GM21390 (cell line): ENCODE measurements around the gene FBN3.
"Not testable (repeated sequence)": the region's sequence is repeated elsewhere in the genome, so short reads cannot be mapped to it uniquely, and the experiment has no call there.

ENCODE experiments used
- ATAC-seq: cut with Tn5 transposase; IDR thresholded peaks from one replicate; pipeline ENCODE4 v1.9.1; 2021; ENCODE audit not compliant: unreplicated experiment

FBN3 gene

DNA sequence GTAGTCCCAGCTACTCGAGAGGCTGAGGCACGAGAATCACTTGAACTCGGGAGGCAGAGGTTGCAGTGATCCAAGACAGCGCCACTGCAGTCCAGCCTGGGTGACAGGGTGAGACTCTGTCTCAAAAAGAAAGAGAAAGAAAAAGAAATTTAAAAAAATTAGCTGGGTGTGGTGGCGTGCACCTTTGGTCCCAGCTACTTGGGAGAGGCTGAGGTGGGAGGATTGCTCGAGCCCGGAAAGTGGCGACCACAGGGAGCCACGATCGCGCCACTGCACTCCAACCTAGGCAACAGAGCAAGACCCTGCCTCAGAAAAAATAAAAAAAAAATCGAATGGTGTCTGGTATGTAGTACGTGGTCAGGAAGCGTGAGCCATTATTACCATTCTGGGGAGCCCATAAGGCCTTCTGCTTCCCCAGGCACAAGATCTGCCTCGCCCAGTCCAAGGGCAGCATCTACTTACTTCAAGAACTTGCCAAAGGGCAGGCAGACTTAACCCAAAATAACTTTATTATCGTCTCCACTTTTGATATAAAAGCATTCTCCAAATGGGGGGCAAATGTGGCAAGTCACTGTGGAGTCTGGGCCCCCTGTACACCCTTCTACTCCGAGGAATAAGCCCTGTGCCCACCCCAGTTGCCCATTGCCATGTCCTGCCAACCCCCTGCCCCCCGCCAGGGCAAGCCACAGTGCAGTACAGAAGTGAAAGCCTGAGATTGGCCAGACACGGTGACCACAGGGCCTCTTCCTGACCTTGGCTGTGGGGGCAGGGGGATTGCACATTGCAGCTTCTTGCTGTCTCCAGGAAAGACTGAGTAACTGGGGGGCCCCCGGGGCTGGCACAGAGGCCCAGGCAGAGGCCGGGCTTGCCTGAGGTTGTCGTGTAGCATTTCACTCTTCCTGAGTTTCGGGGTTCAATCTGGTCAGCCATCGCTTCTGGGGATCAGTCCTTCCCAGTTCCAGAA, 84.2 kb downstream of the FBN3 start:
- no peak for ATAC-seq

DNA sequence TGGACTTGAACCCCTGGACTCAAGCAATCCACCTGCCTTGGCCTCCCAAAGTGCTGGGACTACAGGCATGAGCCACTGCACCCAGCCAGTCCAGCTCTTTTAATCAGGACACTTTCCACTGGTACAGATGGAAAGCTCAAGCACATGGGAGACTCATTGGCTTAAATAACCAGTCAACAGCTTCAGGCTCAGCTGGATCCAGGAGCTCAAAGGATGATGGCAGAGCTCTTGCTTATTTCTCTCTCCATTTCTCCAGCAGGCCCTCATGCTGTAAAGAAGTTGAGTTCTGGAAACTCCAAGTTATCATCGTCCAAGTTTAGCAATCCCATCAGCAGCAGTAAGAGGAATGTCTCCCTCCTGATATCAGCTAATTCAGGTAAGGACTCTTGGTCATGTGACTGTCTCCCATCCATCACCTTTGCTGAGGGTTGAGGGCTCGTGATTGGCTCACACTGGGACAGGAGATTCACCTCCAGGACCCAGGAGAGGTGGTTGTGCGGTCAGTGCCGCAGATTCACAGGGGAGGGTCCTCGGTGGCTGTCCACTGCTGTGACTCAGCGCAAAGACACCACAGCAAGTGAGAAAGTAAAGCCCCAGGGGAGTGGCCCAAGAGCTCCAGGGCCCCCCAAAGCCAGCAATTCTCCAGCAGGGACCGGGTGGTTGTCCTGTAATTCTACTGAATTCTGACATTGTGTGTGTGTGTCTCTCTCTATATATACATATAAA, 91.7 kb downstream of the FBN3 start:
- ATAC-seq, result no peak

DNA sequence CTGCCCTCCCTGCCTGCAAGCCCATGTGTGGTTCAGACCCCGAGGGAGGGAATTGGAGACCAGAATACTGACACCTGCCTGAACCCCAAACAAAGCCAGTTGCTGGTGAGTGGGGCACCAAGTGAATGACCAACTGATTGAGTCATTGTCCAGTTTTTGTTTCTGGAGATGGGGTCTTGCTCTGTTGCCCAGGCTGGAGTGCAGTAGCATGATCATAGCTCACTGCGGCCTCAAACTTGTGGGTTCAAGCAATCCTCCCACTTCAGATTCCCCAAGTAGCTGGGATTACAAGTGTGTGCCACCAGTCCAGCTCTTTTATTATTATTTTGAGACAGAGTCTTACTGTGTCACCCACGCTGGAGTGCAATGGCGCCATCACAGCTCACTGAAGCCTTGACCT, 92.9 kb downstream of the FBN3 start:
- no peak for ATAC-seq

DNA sequence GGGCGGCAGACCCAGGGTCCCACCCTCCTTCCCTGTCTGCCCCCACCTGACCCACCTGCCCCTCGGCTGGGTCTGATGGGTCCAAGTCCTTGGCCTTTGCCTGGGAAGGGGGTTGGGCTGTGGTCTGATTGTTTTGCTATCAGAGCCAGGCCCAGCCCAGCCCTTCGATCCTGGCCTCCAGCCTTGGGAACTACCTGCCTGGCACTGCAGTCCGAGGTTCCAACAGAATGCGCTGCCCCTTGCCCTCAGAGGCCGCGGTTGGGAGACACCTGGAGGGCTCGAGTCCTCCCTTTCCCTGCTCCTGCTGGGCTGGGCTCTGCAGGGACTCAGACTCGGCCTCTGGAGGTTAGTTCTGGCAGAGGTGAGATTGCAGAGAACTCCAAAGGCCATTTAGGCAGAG, 95.2 kb downstream of the FBN3 start:
- ATAC-seq, result no peak

DNA sequence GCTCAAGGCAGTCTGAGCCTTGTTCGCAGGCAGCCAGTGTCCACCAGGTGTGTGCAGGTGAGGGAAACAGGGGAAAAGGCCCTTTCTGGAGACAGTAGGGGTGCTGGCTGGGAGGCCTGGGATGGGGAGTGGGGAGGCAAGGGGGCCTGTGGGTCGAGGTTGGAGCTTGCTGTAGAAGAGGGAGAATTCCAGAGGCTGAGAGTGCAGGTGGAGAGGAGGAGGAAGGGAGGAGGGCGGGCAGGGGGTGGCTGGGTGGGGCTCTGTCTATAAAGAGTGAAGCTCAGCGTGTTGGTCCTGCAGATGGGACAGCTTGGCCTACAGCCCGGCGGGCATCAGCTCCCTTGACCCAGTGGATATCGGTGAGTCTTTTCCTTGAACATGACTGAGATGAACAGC, 96.9 kb downstream of the FBN3 start, which contains the start of gene CCL25:
Gene CCL25 (plus strand): TSS at position 297 of the 396 bp plus-strand sequence. CDS start 290 bp downstream, outside the sequence.
- ATAC-seq, result no peak

DNA sequence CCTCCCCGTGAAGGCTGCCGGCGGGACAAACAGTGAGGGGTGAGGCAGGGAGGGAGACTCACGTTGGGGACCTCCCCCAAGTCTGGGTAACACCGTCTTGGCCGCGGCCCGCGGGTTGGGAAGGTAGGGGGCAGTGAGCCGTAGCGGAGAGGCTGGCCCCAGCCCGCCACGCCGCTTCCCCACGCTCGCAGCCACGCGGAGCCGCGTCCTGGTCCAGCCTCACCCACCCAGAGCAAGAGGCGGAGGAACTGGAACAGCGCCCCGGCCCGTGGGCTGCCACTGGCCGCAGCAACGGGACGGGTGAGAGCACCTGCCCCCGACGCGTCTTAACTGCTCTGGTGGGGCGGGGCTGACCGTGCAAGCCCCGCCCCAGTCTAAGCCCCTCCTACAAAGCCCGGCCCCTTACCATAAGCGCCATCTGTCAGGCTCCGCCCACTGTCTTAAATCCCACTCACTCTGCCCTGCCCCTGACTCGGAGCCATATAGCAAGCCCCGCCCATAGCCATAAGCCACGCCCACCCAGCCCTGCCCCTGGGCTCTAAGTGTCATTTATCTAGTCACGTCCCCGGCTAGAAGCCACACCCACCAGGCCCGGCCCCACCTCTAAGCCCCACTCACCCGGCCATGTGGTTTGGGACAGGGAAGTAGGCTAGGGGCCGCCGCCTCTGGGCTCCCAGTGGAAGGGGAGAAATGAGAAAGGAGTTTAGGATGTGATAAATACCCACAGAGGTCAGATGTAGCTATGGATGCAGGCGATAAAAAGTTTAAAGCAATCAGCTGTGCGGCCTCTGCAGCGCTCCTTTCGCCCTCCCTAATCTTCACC, 98.9 kb downstream of the FBN3 start:
- peak; percentile 84 for ATAC-seq

DNA sequence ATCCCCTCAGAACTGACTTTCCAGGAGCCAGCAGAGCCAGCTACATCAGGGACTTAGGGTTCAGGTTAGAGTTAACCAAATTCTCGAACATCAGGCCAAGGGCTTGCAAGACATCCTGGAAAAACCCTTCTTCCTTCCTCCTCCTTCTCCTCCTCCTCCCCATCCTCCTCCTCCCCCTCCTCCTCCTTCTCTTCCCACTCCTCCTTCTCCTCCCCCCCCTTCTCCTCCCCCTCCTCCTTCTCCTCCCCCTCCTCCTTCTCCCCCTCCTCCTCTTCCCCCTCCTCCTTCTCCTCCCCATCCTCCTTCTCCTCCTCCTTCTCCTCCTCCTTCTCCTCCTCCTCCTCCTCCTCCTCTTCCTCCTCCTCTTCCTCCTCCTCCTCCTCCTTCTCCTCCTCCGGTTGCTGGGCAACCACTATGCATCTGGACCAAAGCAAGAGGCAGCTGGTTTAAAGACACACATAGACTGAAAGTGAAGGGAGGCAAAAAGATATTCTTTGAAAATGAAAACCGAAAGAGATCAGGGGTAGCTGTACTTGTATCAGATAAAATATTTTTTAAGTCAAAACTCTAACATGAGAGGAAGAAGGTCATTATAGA, 102.7 kb downstream of the FBN3 start:
- ATAC-seq, result no peak

DNA sequence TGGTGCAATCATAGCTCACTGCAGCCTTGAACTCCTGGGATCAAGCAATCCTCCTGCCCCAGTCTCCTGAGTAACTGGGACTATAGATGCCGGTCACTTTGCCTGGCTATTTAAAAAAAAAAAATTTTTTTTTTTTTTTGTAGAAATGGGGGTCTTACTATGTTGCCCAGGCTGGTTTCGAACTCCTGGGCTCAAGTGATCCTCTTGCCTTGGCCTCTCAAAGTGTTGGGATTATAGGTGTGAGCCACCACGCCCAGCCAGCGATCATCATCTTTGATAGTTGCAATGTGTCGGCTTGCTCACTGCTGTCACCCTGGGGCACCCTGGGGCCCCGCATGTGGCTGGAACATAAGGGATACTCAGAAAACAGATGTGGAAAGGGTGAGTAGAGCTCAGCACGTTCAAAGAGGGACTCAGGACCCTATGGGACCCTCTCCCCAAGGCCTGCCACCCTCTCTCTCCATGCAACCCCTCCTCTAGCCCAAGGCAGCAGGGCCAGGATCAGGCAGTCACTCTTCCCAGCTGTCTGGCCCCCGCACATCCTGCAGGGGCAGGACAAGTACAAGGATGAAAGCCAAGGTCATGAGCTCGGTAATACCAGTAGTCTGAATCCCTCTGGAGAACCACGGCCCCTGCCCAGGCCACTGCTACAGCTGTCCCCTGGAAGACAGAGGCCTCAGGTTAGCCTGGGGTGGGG, 103.4 kb downstream of the FBN3 start:
- ATAC-seq, result no peak

DNA sequence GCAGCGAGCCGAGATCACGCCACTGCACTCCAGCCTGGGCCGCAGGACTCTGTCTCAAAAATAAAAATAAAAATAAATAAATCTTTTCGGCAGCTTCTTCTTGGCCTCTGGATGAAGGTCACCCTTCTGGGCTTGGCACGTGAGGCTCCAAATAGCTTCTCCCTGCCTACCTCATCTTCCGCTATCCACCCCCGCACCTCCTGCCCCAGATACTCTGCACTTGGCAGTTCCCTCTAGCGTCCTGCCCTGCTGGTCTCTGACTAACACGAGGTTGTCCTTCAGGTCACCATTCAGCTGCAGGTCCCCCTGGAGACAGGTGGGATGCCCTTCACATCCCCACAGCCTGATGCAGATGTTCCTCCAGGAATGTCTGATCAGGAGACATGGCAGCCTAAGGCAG, 105.4 kb downstream of the FBN3 start:
- ATAC-seq, result no peak

DNA sequence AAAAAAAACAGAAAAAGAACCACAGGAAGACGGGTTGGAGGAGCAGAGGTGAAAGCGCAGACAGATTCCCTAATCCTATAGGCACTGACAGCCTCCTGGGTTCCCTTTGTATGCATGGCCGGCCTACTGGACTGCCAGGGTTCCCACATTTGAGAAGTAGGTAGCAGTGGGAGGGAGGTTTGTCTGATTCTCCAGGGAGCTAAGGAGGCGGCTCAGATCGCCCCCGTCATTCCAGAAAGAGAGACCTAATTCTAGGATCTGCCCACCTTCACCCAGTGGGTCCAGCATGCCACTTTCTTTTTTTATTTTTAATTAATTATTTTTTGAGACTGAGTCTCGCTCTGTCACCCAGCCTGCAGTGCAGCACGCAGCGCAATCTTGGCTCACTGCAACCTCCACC, 106.5 kb downstream of the FBN3 start:
- ATAC-seq, result no peak

DNA sequence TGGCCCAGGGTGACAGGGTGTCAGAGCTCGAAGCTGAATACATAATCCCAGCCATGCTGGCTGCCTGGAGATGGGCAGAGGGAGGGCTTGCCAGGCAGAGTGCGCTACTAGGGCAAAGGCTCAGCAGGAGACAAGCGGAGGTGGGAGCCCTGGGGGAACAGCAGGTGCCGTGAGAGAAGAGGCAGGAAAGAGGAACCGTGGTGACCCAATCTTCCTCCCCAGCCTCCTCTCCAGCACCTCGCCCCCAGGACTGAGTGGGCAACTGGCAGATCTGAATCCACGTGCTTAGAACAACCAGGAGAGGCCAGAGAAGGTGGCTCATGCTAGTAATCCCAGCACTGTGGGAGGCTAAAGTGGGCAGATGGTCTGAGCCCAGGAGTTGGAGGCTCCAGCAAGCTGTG, 107.9 kb downstream of the FBN3 start:
- ATAC-seq, result no peak

DNA sequence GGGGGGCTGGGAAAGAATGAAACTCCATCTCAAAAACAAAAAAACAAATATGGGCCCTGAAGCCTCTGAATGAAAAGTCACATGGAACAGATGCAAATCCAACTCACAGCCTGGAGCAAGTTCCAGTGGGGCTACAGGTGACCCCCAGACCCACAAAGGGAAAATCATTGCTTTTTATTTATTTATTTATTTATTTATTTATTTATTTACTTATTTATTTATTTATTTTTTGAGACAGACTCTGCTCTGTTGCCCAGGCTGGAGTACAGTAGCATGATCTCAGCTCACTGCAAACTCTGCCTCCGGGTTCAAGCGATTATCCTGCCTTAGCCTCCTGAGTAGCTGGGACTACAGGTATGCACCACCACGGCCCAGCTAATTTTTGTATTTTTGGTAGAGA, 110.2 kb downstream of the FBN3 start:
- ATAC-seq, result no peak

DNA sequence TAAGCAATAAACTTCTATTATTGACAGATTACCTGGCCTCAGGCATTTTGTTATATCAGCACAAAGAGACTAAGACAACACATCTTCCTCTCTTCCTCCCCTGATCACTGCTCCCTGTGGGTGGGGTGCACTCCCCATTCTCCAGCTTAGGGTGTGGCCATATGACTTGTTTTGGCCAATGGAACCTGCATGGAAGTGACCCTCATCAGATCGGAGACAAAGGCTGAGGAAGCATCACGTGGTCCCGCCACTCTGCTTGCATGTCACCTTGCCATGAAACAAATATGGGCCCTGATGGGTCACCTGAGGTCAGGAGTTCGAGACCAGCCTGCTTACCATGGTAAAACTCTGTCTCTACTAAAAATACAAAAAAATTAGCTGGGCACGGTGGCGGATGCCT, 110.6 kb downstream of the FBN3 start:
- ATAC-seq, result no peak

DNA sequence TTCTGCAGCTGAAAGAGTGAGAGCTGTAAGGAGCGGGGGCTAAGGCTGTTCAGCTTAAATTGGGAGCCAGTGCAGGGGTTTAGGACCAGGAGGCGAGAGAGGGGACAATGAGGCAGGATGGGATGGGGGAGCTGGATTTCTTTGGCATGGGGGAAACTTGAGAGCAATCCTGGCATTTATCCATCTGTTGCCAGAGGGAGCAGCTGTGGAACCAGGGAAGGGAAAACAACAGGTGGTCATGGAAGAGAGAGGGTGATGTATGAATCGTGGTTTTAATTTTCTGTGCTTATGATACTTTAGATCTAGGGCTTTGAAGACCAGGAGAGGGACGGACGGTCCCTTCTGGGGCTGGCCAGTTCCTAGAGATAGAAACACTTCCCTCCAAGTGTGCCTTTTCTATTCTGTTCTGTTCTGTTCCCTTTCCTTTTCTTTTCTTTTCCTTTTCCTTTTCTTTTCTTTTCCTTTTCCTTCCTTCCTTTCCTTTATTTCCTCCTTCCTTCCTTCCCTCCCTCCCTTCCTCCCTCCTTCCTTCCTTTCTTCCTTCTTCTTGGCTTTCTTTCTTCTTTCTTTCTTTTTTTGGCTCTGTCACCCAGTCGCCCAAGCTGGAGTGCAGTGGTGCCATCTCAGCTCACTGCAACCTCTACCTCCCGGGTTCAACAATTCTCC, 112.8 kb downstream of the FBN3 start:
- ATAC-seq, result no peak

DNA sequence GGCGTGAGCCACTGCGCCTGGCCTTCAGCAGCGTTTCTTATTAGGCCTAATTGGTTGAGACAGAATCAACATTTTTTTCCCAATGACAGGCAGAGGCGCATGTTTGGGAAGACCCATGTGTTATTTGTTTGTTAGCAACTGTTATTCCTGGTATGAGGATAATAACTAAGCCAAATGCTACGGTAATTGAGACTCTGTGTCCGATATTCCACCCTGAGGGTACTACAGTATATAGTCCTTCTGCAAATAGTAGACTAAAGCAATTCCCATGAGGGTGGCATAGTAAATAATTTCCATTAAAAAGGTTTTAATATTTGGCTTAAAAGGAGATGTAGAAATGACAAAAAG, 115.2 kb downstream of the FBN3 start:
- ATAC-seq, result no peak

DNA sequence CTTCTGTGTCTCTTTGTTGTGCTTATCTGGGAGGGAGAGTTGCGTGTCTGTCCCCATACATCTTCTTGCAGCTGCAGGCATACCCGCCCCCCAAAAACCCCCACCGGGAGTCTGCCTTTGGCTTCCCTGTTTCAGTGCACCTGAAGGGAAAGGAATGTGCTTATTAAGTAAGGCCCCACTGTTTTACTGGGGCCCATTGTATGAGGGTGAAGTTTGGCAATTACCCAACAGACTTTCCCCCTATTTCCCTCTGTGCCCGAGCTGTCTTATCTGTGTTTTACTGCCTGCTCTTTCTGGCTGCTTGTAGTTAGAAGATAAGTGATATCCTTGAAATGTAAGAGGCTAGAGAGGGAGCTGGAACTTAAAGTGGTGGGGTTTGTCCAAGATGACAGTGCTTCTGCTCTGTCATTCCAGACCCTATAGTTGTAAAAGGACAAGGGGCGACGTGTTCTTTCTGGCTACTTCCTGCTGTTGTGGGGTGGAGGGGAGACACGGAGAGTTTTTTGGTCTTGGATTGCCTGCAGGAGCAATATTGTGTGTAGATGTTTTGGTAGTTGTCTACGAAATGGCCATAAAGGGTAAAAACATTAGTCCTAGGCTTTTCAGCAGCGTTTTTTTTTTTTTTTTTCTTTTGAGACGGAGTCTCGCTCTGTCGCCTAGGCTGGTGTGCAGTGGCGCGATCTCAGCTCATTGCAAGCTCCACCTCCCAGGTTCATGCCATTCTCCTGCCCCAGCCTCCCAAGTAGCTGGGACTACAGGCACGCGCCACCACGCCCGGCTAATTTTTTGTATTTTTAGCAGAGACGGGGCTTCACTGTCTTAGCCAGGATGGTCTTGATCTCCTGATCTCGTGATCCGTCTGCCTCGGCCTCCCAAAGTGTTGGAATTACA, 115.9 kb downstream of the FBN3 start:
- not testable (repeated sequence) for ATAC-seq

DNA sequence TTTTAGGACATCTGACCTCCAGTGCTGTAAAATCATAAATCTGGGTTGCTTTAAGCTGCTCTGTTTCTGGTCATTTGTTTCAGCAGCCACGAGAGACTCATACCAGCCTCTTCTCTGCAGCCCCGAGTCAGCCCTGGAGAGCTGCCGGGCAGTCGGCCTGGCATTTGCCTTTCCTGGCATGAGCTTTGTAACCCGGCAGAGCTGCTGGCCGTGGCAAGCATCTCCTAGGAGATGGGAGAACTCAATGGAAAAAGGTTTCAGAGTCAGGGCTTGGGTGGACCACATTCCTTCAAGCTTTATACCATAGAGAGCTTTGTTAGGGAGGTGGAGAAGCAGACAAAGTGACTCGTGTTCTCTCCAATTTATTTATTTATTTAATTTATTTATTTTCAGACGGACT, 118.4 kb downstream of the FBN3 start:
- no peak for ATAC-seq

DNA sequence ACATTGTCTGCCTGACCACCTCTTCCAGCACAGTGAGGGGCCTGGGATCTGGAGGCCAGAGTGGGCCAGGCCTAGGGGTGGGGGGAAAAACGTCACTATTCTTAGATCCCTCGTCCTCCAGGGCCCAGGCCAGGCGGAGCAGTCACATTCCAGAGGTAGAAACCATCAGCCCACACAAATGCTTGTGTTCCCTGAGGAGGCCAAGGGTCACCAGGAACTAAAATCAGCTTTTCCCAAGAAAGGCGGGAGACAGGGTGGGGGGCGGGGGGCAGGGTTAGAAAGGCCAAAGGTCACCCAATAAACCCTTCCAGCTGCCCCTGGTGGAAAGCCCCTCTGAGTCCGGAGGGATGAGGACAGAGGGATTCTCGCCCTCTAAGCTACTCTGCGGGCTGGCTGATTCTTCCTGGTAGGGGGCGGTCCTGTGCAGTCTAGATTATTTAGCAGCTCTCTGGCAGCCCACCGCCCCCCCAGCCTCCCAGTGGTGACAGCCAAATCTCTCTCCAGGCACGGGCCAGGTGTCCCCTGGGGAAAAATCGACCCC, 120.4 kb downstream of the FBN3 start:
- ATAC-seq, result no peak

DNA sequence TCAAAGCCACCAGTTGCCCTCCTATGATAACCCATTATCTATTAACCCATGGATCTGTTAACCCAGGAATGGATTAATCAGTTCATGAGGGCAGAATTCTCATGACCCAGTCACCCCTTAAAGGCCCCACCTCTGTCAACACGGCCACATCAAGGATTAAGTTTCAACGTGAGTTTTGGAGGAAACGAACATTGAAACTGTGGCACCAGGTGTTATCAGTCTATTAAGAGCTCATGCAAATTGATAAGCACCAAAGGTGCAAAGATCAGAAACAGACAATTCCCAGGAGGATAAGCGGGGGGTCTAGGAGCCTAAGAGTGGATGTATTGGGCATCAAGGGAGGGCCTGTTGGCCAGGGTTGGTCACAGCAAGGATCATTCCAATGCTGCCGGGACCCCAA, 124.1 kb downstream of the FBN3 start:
- no peak for ATAC-seq
